LNCaP clone FGC (cell line): ENCODE results near the gene OR2A12.

Experiments
- DNase-seq: peaks from one replicate; pipeline ENCODE4 v3.0.0-alpha.2; 2011; ENCODE audit warnings: low read depth
- H3K4me3 ChIP-seq: 2 replicates; pipeline ENCODE4 v1.5.1; 2011; ENCODE audit warnings: mild to moderate bottlenecking, low read depth, low read length, control low read depth
- CTCF ChIP-seq: IDR thresholded peaks from 2 replicates; pipeline ENCODE4 v1.5.1; 2012; ENCODE audit warnings: mild to moderate bottlenecking; ENCODE audit not compliant: control insufficient read depth, insufficient read depth; ENCODE audit errors: extremely low read depth

The OR2A12 gene

GRCh38 chr7:144085978-144086377 is at the start of gene OR2A12:
OR2A12 (plus strand) TSS chr7:144086278; CDS start chr7:144095108, 8,830 bp downstream.
- H3K4me3 ChIP-seq: no peak within 1 kb of the TSS
- DNase-seq: no peak
- TF ChIP-seq CTCF: no peak

- no peak for TF ChIP-seq CTCF
- no peak overlapping the region for H3K4me3 ChIP-seq
- DNase-seq: no peak
Measured at GRCh38 chr7:144036302-144036885, 49.7 kb upstream of the OR2A12 start.

- no peak for DNase-seq
- no peak for TF ChIP-seq CTCF
Measured at GRCh38 chr7:144037414-144038035, 48.6 kb upstream of the OR2A12 start.

GRCh38 chr7:144038887-144039286 is 47.2 kb upstream of the OR2A12 start:
- no peak for TF ChIP-seq CTCF
- H3K4me3 ChIP-seq: no peak overlapping the region
- no peak for DNase-seq

More at GRCh38 chr7:144037414-144038035, 48.6 kb upstream of the OR2A12 start:
- H3K4me3 ChIP-seq: no peak overlapping the region

GRCh38 chr7:144048648-144049047 is 37.4 kb upstream of the OR2A12 start, which contains the start of gene OR2A5:
OR2A5 (plus strand) TSS chr7:144048948; CDS start chr7:144050402, 1,454 bp downstream.
- H3K4me3 ChIP-seq: no peak within 1 kb of the TSS
- no peak for TF ChIP-seq CTCF
- DNase-seq: no peak

GRCh38 chr7:144049491-144049890 is 36.6 kb upstream of the OR2A12 start:
- no peak for TF ChIP-seq CTCF
- no peak overlapping the region for H3K4me3 ChIP-seq
- DNase-seq: no peak
